SK-N-DZ (cell line): ENCODE data around the gene PTMA.
"Not testable (repeated sequence)": the region's sequence is repeated elsewhere in the genome, so short reads cannot be mapped to it uniquely, and the experiment has no call there.

Experiments
- DNase-seq: peaks from one replicate; pipeline ENCODE4 v3.0.0-alpha.2; 2015; ENCODE audit warnings: low spot score

Gene PTMA

DNA sequence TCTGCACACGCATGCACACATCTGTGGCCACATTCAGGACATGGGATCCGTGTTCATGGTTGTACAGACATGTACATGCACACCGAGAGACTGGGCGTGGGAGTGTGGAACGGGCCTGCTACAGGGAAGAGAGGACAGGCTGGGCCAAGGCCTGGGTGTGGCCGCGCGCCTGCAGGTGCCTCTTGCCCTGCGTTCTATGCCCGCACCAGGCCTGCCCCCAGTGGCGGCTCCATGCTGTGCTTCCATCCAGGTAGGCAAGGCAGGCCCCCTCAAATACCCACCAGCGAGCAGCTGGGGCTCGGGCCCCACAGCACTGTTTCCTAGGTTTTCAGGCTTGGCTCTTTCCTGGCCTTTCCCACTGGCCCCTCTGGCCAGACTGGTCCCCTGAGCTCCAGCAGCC, 15.5 kb upstream of the PTMA start:
- DNase-seq: no peak

DNA sequence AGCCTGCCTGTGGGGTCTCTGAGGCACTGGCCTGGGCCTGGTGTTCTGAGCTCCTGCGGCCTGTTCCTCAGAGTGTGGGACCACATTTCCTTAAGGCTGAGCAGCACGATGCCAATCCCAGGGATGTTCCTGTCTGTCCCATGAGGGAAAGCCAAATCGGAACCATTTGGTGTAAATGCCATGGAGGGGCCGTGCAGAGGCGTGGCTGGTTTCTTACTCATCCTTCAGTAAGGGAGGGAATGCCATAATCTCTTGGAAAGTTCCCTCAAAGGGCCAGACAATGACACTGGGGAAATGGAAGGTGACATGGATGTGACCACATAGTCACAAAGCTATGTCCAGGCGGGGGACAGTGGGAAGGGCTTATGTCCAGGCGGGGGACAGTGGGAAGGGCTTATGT, 14.4 kb upstream of the PTMA start:
- no peak for DNase-seq

DNA sequence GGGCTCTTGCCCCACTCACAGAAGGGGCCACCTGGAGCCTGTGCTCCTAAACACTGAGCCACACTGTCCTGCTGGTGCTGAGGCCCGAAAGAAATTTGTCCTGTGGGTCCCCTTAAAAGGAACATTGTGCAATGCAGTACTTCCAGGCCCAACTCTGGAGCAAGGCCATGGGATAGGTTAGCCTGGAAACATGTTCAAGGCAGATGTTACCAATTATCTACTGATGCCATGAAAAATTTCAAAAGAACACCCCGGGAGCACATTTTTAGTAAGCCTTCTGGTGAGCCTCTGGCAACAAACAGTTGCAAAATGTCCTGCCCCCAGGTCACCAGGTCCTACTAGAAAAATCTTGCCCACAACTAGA, 12.3 kb upstream of the PTMA start:
- no peak for DNase-seq

GRCh38 chr2:231699006-231699405, 9.3 kb upstream of the PTMA start:
- DNase-seq: no peak

GRCh38 chr2:231701456-231702373, 6.6 kb upstream of the PTMA start:
- DNase-seq: no peak

DNA sequence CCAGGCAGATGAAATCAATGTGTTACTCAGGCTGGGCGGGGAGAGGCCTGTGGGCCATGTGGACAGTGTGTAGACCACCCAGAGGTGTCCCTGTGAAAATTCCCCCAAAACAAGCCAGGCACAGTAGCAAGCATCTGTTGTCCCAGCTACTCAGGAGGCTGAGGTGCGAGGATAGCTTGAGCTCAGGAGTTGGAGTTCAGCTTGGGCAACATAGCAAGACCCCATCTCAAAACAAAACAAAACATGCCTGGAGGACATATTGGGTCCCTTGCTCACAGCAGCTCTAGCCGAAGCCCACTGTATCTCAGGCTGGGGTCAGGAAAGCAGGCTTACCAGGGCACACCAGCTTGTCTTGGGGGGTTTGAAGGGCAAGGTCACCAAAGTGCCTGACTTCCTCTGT, 4.3 kb upstream of the PTMA start:
- no peak for DNase-seq

DNA sequence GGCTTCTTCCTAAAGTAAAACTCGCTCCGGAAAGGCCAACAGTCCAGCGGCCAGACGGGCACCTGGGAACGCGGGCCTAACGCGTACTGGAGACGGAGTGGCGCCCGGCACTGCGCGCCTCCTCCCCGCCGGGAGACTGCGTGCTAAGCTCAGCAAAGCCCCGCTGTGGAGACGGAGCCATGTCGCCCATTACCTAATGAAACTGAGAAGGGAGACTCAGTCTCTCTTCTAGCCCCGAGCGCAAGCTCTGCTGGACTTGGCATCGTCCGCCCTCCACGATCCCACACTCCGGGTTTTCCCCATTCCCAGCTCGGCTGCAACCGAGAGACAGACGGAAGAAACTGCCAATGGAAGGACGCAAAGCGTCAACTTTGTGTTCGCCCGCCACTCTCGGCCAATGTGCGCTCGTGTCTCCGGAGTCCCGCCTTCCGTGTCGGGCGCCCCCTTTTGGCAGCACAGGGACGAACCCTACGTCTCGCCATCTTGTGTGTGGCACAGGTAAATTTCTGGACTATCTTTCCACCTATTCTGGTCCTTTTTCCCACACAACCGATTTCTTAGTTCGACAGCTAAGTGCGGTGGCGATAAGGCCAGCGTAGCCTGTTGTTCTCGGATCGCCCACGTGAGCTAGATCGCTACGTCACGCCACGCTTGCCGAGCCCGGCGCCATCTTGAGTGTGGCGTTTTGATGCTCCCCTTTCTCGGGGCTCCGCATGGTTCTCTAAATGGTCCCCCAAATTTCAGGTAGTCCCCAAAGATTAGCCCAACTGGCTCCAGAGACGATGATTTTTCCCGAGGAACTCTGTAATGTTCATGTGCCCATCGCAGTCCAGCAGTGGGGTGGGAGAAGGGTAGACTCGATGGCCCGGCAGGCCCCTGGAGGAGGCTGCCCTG, 1.3 kb upstream of the PTMA start:
- DNase-seq: peak; percentile 99

- DNase-seq: no peak
Measured at GRCh38 chr2:231707625-231707926, 749 bp upstream of the PTMA start.

DNA sequence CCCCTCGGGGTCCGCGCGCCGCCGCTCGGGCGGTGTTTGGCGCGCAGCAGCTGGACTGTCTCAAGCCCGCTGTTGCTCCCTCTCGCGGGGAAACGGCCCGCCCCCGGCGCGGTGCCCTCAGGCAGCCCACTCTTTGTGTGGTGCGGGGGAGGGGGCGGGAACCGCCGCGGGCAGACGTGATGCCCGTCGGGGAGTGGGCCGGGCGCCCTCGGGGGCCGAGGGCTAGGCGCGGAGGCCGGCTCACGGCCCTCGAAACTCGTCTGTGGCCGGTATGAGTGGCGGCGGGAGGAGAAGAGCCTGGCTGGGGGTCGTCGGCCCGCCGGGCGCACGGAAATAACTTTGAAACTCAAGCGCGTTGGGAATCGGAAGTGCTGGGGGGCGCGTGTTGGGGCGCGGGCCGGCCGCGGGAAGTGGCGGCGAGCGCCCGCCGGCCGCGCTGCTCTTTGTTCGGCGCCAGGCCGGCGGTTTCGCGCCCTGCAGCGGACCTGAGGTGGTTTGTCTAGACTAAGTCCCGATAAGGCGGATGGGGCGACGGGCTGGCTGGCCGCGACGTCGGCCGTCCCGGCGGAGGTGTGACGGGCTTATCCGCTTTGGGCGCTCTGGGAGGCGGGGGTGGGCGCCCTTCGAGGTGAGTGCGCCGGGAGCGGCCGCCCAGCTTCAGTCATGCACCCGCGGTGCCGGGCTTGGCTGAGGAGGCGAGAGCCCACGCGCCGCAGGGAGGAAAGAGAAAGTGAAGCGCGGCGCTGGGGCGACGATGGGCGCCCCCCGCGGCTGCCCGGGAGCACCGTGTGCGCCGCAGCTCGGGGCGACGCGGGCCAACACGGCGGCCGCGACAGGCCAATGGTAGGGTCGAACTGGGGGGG, 679 bp downstream of the PTMA start:
- DNase-seq: no peak

DNA sequence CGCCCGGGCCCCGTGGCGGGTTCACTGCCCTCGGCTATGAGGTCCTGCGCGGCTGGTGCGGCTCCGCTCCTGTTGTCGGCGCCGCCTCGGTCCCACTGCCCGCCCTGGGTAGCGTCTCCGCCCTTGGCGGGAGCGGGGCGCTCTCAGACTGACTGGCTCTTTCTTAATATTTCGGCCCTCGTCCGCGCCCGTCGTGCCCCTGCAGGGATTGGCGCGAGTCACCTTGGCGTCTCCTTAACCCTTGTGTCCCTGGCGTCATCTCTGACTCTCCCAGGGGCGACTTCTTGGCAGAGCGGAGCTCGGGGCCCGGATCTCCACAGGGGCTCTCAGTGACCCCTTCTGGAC, 1.3 kb downstream of the PTMA start:
- no peak for DNase-seq

DNA sequence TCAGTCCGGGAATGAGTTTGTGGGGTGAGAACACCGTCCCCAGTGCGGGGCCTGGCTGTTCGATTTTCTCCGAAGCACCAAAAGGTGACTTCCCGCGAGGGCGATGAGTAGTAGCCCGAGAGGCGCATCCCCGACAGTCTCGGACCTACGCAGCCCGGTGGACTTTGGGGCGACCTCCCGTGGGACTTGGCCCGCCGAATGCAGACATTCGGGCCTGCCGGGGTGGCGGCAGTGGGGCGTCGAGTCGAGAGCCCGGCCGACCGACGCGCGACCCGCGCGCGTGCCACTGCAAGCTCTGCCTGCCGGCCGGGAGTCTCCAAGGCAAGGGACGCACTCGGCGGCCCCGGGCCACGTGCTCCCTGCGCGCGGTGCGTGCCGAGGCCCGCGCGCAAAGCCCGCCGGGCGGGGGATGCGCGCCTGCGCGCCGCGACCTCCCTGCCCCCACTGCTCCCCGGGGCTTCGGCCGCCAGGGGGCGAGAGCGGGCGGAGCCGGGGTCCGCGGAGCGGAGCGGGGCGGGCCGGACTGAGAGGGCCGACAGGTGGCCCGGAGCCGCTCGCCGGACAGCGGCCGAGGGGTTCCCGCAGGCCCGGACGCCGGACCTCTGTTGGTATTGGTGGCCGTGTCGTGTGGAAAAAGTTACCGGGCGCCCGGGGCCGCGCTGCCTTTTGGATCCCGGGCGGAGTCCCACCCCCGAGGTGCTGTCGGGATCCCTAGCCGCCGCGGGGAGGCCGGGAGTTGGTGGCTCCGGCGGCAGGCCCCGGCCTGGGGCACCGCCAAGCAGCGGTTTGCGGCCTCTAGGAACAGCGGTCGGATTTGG, 1.9 kb downstream of the PTMA start:
- peak; percentile 70 for DNase-seq

DNA sequence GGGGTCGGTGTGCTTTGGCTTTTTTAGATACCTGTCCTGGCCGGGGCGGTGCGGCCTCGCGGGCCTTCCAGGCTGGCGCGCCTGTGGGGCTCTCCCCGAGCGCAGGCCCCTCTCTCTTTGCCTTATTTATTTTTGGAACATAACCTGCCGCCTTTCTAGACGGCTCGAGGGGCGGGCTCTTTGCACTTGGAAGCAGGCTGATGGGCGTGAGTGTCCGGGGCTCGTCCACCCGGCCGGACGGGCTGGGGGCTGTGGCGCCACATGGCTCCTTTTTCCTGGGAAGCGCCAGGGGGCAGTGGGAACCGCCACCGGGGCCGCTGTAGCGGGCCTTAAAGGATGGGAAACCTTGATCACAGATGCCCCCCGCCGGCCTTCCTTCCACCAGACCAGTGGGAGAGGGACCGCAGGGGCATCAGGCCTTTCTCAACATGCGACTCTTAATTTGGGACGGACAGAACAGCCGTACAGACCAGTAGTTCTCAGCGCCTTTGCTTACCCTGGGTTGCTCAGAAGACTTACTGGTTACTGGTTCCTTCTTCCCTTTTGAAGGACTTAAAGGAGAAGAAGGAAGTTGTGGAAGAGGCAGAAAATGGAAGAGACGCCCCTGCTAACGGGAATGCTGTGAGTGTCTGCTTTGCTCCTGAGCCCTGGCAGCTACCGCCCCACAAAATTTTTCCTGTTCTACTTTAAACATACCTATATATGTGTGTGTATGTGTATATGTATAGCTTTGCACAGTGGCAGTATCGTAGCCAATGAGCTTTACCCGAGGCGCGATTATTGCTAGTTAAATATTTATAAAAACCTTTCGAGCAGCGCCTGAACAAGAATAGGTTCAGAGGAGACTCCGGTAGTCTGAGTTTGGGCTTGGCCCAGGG, 2.7 kb downstream of the PTMA start:
- no peak for DNase-seq

GRCh38 chr2:231711677-231712450, 3.5 kb downstream of the PTMA start:
- no peak for DNase-seq

DNA sequence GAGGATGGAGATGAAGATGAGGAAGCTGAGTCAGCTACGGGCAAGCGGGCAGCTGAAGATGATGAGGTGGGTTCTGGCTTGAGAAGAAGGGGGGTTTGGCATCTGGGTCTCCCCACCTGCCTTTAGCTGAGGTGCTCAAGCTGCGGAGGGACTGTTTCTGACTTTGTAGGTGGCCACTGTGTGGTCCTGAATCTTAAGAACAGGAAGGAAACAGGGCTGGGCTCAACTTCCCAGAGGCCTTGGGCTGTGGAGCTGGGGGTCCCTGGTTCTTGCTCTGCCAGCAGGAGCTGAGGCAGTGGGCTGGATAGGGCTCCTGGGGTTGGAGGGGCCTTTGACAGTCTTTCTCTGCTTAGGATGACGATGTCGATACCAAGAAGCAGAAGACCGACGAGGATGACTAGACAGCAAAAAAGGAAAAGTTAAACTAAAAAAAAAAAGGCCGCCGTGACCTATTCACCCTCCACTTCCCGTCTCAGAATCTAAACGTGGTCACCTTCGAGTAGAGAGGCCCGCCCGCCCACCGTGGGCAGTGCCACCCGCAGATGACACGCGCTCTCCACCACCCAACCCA, 4.2 kb downstream of the PTMA start:
- not testable (repeated sequence) for DNase-seq

GRCh38 chr2:231713406-231713729, 5.0 kb downstream of the PTMA start:
- DNase-seq: not testable (repeated sequence)

GRCh38 chr2:231713730-231714638, 5.7 kb downstream of the PTMA start:
- DNase-seq: peak; percentile 89

GRCh38 chr2:231714639-231715498, 6.5 kb downstream of the PTMA start:
- DNase-seq: peak; percentile 88
